GM19043 (cell line): Measurements from ENCODE around the gene DESI1.
"Not testable (repeated sequence)": the region's sequence is repeated elsewhere in the genome, so short reads cannot be mapped to it uniquely, and the experiment has no call there.

Experiments
- ATAC-seq: cut with Tn5 transposase; IDR thresholded peaks from one replicate; pipeline ENCODE4 v1.9.1; 2021; ENCODE audit warnings: low read depth; ENCODE audit not compliant: unreplicated experiment

The DESI1 gene

DNA sequence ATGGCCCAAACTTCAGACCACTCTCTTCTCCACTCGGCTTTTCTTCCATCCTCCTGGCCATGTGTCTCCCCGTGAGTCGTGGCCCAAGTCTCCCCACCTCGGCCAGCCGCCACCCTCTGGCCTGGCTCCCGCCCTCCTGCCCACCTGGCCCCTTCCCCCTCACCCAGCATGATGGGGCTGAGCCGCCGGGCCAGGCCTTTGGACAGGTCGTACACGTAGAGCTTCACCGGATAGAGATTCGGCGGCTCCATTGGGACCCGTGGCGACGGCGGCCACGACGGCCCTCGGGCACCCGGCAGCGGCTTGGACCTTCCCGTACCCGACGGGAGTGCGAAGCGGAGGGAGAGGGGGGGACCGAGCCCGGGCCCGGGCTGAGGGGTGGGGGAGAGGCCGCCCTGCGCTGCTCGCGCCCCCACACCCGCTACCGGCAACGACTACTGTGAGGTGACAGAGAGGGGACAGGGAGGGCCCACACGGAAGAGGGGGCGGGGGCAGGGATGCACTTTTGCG, at the start of gene DESI1:
Gene DESI1 (minus strand): TSS at position 455 of the 510 bp plus-strand sequence. CDS start 204 bp downstream, at position 251.
- peak; percentile 27 for ATAC-seq

DNA sequence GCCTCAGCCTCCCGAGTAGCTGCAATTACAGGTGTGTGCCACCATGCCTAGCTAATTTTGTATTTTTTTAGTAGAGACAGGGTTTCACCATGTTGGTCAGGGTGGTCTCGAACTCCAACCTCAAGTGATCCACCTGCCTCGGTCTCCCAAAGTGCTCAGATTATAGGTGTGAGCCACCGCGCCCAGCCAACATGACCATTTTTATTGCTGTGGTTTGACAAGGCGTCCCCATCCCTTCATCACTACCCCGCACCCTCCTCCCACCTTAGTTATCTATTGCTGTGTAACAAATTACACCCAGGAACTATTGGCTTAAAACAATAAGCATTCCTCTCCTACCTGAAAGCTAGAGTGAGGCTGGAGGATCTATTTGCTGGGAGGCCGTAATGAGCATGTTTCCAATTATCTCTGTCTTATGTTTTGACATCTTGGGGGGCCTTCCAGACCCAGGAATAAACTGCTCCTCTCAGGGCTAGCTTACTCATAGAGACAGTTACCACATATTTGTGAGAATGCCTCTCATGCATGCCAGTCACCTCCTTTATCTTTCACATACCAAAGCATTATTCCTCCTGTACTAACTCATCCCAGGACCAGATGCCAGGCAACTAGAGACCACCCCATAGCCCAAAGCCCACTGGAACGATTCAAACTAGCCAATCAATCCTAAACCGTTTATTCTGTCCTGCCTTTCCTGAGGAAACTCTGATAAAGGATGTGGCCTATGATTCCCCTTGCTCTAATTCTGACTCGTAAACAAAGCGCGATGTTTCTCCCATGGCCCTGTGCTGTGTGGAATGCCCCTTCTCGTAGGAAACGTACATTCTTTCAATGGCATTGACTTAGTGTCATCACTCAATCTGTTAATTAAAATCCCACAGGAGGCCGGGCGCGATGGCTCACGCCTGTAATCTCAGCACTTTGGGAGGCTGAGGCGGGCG, 48.4 kb upstream of the DESI1 start:
- ATAC-seq = no peak

DNA sequence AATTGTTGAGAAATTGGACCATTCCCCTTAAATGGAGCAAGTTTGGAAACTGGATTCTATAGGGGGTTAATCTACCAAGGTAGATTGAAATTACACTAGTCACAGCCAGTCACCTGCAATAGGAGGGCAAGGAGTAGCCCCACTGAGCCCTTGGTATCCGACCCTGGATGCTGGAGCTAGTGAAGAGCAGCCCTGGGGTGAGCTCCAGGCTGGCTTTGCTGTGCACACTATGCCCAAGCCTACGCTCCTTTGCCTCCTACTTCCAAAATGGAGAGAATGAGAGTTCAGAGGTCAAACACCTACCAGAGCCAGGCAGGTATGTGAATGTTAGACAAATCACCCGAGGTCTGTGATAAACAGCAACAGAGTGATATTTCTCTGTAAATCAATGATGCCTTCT, 44.1 kb upstream of the DESI1 start:
- no peak for ATAC-seq

DNA sequence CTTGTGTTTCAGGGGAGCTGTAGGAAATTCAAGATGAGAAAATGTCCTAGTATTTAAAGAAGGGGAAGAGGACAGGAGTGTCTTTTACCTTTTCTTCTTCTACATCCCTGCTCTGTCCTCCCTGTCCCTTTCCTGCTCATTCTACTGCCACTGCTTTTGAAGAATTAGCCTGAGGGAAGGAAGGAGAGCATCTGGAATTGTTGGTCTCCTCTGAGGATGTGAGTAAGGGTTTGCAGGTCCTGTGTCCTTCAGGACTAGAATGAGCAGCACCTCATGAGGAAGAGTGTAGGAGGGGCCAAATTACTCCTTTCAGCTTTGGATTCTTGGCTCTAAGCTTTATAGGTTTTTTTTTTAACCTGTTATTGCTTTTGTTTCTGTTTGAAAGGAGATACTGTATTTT, 43.6 kb upstream of the DESI1 start:
- no peak for ATAC-seq

DNA sequence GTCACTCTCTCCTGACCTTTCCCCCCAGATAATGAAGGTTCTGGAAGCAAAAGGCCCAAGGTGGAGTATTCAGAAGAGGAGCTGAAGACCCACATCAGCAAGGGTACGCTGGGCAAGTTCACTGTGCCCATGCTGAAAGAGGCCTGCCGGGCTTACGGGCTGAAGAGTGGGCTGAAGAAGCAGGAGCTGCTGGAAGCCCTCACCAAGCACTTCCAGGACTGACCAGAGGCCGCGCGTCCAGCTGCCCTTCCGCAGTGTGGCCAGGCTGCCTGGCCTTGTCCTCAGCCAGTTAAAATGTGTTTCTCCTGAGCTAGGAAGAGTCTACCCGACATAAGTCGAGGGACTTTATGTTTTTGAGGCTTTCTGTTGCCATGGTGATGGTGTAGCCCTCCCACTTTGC, 42.8 kb upstream of the DESI1 start:
- not testable (repeated sequence) for ATAC-seq

DNA sequence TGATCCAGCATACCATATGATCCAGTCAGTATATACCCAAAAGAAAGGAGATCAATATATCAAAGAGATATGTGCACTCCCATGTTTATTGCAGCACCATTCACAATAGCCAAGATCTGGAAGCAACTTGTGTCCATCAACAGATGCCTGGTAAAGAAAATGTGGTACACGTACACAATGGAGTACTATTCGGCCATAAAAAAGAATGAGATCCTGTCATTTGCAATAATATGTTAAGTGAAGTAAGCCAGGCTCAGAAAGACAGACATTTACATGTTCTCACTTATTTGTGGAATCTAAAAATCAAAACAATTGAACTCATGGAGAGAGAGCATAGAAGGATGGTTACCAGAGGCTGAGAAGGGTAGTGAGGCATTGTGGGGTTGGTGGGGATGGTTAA, 40.9 kb upstream of the DESI1 start:
- ATAC-seq = no peak

DNA sequence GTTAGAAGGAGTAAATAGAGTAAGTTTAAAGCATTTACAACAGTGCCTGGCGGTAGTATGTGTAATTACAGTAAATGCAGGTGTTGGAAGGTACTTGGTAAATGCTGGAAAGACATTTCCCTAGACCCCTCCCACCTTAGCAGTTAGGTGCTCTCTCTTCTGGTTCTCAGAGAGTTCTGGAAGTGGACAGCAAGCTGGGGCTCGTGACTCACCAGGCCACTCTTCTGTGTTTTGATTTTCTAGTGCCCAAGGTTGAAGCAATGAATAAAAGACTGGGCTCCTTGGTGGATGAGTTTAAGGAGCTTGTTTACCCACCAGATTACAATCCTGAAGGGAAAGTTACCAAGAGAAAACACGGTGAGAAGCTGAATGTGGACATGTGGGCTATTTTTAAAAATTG, 40.2 kb upstream of the DESI1 start:
- ATAC-seq = no peak

DNA sequence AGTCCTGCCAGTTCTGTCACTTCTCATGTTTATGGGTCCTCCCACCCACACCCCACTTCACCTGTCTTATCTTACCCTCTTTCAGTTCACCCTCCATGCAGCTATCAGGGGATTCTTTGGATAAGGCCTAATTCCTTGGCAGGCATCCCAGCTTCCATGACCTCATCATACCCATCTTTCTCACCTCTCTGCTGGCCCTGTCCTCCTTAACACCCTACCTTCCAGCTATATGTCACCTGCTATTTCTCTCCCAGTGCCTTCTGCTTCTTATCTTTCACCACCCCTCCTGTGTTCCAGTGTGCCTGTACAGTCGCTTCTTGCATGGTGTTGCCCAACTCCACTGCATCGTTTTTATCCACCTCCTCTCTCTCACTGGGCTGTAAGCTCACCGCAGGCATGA, 39.6 kb upstream of the DESI1 start:
- no peak for ATAC-seq

DNA sequence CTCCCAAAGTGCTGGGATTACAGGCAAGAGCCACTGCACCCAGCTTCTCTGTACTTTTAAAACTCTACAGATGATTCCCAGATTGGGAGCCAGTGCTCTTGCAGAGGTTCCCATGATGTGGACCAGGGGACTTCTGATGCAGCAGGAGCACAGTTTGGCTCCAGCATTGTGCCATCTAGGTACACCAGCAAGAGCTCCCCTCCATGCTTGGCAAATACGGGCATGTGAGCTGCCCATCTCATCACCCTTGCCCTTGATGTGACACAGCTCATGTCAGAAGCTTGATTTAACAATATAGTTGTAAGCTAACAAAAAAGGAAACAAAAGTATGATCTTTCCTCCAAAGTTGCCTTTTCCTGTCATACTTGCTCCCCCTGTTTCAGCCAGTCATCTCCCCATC, 39.1 kb upstream of the DESI1 start:
- ATAC-seq = no peak

DNA sequence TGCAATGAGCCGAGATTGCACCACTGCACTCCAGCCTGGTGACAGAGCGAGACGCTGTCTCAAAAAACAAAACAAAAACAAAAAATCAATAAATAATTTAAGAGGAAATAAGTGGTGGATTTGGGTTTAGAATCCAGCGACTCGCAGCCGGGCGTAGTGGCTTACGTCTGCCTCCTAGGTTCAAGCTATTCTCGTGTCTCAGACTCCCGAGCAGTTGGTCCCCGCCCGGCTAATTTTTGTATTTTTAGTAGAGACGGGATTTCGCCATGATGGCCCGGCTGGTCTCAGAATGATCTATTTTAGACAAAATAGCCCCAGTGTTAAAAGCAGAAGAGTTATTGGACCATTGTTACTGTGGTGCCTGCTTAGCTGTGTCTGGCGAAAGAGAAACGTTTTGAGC, 38.0 kb upstream of the DESI1 start:
- no peak for ATAC-seq

DNA sequence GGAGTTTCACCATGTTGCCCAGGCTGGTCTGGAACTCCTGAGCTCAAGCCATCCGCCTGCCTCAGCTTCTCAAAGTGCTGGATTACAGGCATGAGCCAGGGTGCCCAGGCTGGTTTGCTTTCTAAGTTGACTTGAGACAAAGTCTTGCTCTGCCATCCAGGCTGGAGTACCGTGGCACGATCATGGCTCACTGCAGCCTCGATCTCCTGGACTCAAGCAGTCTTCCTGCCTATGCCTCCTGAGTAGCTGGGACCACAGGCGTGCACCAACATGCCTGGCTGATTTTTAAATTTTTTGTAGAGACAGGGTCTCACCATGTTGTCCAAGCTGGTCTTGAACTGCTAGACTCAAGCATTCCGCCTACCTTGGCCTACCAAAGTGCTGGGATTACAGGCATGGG, 36.9 kb upstream of the DESI1 start:
- no peak for ATAC-seq

DNA sequence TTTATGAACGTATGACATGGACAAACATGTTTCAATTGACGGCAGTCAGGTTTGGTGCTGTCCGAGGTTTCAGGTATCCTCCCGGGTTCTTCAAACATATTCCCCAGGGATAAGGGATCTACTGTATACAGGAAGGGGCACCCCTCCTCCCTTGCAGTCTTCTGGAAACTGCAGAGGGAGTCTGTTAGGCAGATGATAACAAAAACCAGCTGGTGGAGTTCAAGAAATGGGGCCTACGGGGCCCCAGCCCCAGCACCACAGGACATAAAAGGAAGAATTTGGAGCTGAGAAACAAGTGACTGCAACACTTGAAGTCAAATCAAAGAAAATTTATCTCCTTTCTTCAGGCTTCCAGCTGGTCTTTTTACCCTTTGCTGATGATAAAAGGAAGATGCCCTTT, 35.7 kb upstream of the DESI1 start:
- no peak for ATAC-seq

DNA sequence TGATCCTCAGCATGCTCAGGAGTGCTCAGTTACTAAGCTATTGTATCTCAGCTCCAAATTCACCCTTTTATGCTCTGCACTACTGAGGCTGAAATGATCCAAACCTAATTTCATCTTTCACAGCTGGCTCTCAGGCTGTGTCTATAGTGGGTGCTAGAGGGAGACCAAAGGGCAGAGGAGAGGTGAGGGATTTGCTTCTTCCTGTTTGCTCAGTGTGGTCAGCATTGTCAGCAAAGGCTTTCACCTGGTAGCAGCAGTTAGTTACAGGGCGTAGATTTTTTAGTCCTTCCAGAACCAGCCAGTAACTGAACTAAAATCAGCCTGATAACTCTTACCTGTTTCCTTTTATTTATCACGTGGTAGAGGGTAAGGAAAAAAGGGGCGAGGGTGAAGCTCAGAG, 33.5 kb upstream of the DESI1 start:
- no peak for ATAC-seq

DNA sequence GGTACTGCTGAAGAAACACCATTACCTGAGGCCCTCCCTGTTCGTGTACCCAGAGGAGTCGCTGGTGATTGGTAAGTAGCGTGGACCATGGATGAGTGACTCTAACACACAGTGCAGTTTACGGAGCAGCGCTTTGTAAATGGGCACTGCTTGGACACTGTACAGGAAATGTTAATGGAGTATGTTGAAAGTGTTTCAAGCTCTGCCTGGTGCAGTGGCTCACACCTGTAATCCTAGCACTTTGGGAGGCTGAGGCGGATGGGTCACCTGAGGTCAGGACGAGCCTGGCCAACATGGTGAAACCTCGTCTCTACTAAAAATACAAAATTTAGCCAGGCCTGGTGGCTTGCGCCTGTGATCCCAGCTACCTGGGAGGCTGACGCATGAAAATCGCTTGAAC, 30.0 kb upstream of the DESI1 start:
- ATAC-seq = no peak

DNA sequence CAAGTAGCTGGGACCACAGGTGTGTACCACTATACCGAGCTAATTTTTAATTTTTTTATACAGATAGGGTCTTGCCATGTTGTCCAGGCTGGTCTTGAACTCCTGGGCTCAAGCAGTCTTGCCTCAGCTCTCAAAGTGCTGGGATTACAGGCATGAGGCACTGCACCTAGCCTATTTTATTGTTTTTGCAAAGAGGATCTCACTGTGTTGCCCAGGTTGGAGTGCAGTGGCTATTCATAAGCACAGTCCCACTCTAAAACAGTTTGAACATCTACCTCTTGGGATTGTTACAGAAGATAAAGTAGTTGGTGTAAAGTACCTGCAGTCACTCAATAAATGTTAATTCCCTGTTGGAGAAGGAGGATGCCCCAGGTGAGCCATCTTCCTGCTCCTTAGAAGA, 29.4 kb upstream of the DESI1 start:
- ATAC-seq = no peak

DNA sequence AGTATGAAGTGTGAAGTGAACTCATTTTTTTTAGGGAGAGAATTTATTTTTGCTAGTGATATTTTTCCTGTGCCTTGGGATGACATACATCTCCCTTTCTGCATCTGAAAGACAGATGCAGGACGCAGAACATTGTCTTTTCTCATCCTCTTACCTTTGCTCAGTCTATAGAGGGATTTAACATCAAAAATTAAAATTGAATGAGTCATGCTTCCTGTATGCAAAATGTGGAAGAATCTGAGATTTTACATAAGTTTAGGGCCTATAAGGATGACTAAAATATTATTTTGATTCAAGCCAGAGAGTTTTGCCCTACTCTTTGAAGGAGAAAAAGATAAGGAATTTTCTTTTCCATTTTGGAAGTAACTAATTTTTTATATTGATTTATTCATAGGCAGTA, 27.6 kb upstream of the DESI1 start:
- no peak for ATAC-seq

DNA sequence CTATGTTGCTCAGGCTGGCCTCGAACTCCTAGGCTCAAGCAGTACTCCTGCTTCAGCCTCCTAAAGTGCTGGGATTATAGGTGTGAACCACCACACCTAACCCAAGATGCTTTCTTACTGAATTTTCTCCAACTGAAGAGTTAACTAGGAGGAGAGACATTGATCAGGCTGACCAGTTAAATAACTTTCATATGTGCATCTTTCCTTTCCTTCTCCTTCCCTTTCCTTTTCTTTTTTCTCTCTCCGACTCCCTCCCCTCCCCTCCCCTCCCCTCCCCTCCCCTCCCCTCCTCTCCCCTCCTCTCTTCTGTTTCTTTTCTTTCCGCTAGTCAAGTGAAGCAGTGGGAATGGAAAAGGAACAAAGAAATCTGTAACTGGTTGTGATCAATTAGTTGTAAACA, 26.9 kb upstream of the DESI1 start:
- ATAC-seq = no peak

DNA sequence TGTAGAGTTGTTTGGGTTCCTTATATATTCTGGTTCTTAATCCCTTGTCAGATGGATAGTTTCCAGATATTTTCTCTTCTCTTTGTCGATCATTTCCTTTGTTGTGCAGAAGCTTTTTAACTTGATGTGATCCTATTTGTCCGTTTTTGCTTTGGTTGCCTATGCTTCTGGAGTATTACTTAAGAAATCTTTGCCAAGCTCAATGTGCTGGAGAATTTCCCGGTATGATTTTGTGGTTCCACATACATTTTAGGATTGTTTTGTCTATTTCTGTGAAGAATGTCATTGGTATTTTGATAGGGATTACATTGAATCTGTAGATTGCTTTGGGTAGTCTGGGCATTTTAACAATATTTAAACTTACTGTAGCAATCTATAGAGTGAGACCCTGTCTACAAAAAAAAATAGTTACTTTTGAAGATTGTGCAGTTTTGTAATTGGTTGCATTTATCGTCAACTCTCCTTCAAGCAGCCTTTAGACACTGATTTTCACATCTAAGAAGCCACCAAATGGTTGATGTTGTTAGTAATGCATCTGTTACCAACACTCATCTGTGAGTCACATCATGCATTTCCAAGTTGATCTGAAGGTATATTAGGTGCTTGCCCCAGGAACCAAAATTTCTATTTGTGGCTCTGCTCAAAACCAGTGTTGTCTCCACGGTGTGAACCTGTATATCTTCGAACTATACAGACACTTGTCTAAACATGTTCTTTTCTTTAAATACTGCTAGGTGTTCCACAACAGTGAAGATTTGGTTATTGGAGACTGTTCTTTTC, 21.7 kb upstream of the DESI1 start:
- no peak for ATAC-seq

DNA sequence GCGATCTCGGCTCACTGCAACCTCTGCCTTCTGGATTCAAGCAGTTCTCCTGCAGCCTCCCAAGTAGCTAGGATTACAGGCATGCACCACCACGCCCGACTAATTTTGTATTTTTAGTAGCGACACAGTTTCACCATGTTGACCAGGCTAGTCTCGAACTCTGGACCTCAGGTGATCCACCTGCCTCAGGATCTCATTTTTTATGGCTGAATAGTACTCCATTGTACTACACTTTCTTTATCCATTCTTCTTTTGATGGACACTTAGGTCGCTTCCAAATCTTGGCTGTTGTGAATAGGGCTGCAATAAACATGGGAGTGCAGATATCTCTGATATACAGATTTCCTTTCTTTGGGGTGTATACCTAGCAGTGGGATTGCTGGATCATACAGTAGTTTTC, 21.0 kb upstream of the DESI1 start:
- ATAC-seq = no peak

DNA sequence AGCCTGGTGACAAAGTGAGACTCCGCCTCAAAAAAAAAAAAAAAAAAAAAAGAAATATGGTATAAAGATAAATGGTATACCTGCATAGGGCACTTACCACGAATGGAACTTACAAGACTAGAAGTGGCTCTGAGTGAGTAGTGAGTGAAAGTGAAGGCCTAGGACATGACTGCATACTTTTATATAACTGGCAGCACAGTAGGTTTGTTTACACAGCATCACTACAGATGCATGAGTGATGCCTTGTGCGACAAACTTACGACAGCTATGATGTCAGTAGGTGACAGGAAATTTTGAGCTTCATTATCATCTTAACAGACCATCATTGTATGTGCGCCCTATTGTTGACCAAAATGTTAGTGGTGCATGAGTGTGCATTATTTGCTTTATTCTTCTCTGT, 17.9 kb upstream of the DESI1 start:
- no peak for ATAC-seq

DNA sequence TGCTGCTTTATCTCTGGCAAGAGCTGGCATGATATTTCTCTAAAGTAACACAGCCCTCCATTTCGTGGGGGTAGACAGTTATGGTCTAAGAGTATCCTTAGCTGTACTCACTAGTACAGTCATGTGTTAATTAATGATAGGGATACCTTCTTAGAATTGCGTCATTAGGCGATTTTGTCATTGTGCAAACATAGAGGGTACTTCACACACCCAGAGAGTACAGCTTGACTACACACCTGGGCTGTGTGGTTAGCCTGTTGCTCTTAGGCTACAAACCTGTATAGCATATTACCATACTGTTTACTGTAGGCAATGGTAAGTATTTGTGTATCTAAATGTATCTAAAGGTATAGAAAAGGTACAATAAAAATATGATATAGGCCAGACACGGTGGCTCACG, 17.3 kb upstream of the DESI1 start:
- no peak for ATAC-seq

DNA sequence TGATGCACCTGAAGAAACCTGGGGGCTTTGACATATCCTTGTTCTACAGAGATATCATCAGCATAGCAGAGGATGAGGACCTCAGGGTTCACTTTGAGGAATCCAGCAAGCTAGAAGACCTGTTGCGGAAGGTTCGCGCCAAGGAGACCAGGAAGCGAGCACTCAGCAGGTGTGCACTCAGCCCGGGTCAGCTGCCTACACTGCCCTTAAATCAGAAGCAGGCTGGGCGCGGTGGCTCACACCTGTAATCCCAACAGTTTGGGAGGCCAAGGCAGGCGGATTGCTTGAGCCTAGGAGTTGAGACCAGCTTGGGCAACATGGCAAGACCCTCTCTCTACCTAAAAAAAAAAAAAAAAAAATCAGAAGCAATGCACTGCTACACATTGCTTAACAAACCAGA, 16.8 kb upstream of the DESI1 start:
- not testable (repeated sequence) for ATAC-seq
